ENCODE data around the gene SCT. TPM values are rescaled to one million over a fixed set of nuclear protein-coding genes. Genes with fewer than 3 reads are reported as not detected.

SCT gene
- total RNA-seq, 1 donor = not detected

DNA sequence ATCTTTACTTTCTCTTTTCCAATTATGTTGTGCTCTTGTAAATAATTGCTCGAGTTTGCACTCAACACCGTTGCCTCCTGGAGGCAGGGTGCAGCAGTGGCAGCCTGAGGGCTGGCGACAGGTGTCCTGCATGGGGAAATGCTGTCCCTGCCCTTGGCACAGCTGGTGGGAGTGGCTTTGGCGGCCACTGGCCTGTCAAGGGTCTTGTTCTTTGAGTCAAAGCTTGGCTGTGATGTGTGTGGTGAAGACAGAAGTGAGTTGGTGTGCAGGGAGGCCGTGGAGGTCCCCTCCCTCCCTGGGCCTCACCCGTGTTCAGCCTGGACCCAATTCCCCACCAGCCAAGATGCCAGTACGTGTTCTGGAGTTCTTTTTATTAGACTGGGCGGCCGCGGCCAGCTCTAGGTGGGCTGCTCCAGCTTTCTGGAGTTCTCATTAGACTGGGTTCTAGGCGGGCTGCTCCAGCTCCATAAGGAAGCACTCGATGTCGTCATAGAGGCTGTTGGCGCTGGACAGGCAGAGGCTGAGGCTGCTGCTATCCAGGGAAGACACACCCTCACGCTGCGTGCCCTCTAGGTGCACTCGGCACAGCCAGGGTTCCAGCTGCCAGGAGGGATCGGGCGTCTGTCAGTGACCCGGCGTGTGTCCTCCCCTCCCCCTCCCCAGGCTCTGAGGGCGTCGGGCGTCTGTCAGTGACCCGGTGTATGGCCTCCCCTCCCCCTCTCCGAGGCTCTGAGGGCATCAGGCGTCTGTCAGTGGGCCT, 14.6 kb downstream of the SCT start:
- peak in 1 of 3 donors; percentile 51 for DNase-seq (ENCODE audit: low read depth in 2 of 3, low spot score in 2 of 3)

- DNase-seq (ENCODE audit: low read depth in 2 of 3, low spot score in 2 of 3) = no peak
Observed at GRCh38 chr11:611001-611996, 15.7 kb downstream of the SCT start.

DNA sequence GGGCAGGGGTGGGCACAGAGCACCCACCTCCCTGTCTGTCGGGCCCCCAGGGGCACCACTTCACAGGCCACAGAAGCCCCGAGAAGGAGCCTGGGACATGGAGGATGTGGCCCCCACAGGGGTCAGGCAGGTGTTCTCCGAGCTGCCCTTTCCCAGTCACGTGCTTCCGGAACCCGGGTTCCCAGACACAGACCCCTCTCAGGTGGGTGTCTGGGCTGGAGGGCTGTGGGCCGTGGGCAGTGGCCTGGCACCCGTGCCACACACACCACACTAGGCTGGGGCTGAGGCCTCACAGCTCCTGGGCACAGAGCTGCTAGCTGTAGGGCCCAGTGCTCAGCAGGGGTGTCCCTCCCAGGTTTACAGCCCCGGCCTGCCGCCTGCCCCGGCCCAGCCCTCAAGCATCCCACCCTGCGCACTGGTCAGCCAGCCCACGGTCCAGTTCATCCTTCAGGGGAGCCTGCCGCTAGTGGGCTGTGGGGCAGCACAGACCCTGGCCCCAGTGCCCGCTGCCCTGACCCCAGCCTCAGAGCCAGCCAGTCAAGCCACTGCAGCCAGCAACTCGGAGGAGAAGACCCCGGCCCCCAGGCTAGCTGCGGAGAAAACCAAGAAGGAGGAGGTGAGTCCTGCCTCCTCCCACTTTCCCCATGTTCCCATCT, 16.7 kb downstream of the SCT start:
- DNase-seq (ENCODE audit: low read depth in 2 of 3, low spot score in 2 of 3) = no peak

DNA sequence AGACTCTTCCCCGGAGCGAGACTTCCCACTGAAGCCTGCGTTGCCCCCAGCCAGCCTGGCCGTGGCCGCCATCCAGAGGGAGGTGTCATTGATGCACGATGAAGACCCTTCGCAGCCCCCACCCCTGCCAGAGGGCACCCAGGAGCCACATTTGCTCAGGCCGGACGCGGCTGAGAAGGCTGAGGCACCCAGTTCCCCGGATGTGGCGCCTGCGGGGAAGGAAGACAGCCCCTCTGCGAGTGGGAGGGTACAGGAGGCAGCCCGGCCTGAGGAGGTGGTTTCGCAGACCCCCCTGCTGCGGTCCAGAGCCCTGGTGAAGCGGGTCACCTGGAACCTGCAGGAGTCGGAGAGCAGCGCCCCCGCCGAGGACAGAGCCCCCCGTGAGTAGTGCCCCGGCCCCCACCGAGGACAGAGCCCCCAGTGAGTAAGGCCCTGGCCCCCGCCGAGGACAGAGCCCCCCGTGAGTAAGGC, 17.6 kb downstream of the SCT start:
- DNase-seq (ENCODE audit: low read depth in 2 of 3, low spot score in 2 of 3) = no peak

DNA sequence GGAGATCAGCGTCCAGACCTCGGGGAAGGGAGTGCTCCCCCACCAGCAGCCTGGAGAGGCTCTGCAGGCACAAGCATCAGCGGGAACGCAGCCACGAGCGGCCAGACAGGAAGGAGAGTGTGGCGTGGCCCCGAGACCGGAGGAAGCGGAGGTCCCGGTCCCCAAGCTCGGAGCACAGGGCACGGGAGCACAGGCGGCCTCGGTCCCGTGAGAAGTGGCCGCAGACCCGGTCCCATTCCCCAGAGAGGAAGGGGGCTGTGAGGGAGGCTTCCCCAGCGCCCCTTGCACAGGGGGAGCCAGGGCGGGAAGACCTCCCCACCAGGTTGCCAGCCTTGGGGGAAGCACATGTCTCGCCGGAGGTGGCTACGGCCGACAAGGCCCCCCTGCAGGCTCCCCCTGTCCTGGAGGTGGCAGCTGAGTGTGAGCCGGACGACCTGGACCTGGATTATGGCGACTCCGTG, 18.2 kb downstream of the SCT start:
- DNase-seq (ENCODE audit: low read depth in 2 of 3, low spot score in 2 of 3) = no peak

GRCh38 chr11:607971-608659, 18.9 kb downstream of the SCT start:
- DNase-seq (ENCODE audit: low read depth in 2 of 3, low spot score in 2 of 3) = no peak

DNA sequence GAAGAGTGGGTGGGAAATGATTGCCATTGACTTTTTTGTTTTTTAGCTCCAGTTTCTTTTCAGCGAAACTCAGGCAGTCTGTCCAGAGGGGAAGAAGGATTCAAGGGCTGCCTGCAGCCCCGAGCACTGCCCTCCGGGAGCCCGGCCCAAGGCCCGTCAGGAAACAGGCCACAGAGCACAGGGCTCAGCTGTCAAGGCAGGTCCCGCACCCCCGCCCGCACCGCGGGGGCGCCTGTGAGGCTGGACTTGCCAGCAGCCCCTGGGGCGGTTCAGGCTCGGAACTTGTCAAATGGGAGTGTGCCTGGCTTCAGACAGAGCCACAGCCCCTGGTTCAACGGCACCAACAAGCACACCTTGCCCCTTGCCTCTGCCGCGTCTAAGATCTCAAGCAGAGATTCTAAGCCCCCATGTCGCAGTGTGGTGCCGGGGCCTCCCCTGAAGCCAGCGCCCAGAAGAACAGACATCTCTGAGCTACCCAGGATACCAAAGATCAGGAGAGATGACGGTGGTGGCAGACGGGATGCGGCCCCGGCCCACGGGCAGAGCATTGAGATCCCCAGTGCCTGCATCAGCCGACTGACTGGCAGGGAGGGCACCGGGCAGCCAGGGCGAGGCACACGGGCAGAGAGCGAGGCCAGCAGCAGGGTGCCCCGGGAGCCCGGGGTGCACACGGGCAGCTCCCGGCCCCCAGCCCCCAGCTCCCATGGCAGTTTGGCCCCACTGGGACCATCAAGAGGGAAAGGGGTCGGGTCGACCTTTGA, 19.8 kb downstream of the SCT start:
- no peak for DNase-seq (ENCODE audit: low read depth in 2 of 3, low spot score in 2 of 3)

DNA sequence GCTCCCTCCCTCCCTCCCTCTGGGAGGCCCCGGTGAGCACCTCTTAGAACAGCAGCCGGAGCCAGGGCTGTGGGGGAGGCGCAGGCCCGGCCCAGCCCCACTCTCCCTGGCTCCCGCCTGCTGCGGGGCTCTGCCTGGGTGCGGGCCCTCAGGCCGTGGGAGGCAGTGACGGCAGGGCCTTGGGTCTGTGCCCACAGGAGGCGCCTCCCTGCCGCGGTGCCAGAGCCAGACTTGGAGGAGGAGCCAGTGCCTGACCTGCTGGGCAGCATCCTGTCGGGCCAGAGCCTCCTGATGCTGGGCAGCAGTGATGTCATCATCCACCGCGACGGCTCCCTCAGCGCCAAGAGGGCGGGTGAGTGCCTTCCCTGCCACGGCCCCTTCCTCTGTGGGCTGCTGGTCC, 20.7 kb downstream of the SCT start:
- no peak for DNase-seq (ENCODE audit: low read depth in 2 of 3, low spot score in 2 of 3)

- DNase-seq (ENCODE audit: low read depth in 2 of 3, low spot score in 2 of 3) = no peak
Observed at GRCh38 chr11:605286-606129, 21.5 kb downstream of the SCT start.

GRCh38 chr11:603154-603553, 23.8 kb downstream of the SCT start:
- DNase-seq (ENCODE audit: low read depth in 2 of 3, low spot score in 2 of 3) = no peak

DNA sequence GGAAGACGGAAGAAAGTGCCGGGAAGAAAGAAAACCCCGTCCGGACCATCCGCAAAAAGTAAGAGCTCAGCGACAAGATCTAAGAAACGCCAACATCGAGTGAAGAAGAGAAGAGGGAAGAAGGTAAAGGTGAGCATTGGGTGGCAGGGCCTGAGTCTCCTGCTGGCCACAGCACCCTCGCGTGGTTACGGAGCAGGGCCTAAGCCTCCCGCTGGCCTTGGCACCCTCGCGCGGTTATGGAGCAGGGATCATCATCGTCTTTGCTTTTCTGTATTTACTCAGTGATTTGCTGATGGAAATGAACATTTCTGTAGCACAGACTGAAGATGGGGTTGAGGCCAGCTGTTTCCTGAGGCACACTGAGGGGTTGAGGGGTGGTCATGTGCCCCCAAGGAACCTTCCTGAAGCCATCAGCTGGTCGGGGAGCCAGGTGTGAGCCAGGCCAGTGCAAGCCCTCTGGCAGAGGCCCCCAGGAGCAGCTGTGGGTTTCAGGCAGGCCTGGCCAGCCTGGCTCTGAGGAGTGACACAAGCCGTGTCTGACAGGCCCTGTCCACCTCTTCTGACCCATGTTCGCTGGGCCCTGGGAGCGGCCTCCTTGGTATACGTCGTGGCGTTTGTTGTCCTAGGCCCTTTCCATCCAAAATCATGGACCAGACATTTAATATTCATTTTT, 25.3 kb downstream of the SCT start:
- no peak for DNase-seq (ENCODE audit: low read depth in 2 of 3, low spot score in 2 of 3)

DNA sequence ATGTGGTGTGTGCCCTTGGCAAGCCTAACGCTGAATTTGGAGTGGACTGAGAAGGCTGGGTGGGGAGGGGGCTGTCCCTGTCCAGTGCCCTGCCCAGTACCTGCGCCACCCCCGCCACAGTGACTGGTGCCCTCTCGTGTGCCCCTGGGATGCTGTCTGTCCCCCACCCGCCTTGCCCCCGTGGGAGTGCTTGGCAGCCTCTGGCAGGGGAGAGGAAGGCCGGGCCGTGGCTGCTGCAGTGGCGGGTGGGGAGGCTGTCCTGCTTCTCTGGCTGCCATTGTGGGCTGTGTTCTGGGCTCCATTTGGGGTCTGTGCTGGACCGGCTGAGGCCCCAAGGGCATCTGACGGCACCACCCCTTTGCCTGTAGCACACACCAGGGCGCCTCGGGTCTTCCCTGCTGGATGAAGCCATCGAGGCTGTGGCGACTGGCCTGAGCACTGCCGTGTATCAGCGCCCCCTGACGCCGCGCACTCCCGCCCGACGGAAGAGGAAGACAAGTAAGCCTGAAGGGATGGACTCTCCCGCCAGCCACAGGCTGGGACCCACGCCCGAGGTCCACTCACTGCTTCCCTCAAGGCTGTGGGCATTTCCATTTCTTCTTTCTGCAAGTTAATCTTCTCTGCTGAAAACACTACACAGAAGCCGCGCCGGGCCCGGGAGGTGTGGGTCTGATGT, 28.8 kb downstream of the SCT start:
- DNase-seq (ENCODE audit: low read depth in 2 of 3, low spot score in 2 of 3) = no peak

DNA sequence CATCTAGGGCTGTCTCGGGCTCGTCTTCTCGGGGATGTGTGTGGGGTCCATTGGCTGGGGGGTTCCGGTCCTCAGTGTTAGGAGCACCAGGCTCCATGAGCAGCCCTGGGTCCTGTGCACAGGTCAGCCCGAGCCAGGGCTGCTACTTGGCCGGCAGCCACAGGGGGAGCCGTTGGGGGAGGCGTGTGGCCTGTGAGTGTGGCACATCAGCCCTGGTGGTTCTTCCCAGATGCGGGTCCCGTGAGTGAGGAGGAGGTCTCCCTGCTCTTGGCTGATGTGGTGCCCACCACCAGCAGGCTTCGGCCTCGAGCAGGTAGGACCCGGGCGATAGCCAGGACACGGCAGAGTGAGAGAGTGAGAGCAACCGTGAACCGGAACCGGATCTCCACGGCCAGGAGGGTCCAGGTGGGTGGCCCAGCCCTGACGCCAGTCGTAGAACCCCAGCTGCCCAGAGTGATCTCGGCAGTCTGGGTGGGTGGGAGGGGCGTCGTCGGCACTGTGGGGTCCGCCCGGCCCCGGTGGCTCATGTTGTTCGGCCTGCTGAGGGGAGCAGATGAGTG, 29.7 kb downstream of the SCT start:
- no peak for DNase-seq (ENCODE audit: low read depth in 2 of 3, low spot score in 2 of 3)

DNA sequence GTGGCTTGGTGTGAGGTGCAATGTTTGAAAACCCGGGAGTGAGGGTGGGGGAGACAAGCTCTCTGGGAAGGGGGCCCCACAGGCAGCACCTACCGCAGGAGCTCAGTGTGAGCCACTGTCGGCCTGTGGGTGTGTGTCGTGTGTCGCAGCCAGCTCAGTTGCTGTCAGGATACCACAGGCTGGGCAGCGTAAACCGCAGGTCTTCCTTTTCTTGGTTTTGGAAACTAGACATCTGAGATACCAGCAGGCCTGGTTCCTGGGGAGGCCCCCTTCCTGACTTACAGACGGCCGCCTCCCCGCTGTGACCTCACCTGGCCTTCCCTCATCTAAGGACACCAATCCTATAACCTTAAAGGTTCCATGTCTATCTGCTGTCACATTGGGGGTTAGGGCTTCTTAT, 30.6 kb downstream of the SCT start:
- DNase-seq (ENCODE audit: low read depth in 2 of 3, low spot score in 2 of 3) = no peak

DNA sequence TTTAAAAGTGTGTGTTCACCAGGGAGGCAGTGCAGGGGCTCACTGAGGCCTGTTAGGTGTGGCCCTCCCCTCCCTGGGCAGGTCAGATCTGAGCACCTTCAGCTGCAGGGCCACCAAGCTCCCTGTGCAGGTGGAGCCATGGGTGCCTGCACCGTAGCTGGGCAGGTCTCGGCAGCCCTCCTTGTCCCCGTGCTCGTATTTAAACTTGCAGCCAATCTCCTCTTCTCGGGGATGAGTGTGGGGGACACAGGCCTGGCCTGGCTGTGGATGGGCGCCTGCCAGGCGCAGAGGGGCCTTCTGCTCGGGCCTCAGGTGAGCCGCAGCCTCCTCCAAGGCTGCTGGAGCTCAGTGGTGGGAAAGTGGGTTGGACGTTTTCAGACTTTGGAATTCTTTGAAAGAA, 31.6 kb downstream of the SCT start:
- no peak for DNase-seq (ENCODE audit: low read depth in 2 of 3, low spot score in 2 of 3)

- DNase-seq (ENCODE audit: low read depth in 2 of 3, low spot score in 2 of 3) = no peak
Observed at GRCh38 chr11:593347-593746, 33.6 kb downstream of the SCT start.

DNA sequence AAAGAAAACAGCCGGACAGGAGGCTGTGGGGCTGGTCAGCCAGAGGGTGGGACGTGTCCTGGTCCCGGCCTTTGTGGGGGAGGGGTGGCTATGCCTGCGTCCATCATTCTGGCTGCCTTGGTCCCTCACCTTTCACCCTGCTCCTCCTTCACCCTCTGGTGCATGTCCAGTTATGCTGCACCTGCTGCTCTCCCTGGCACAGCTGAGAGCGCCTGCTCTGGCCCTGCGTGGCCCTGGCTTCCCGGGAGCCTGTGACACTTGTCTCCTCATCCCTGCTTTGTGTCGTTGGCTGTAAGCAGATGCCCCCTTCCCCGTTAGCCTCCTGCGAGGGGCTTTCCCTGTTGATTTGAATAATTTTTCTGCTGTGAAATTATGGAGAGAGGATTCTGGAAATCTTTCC, 34.1 kb downstream of the SCT start:
- DNase-seq (ENCODE audit: low read depth in 2 of 3, low spot score in 2 of 3) = no peak

Data from hematopoietic multipotent progenitor cell (in vitro differentiated cells).